ENCODE data around the gene ERICH6.

DNA sequence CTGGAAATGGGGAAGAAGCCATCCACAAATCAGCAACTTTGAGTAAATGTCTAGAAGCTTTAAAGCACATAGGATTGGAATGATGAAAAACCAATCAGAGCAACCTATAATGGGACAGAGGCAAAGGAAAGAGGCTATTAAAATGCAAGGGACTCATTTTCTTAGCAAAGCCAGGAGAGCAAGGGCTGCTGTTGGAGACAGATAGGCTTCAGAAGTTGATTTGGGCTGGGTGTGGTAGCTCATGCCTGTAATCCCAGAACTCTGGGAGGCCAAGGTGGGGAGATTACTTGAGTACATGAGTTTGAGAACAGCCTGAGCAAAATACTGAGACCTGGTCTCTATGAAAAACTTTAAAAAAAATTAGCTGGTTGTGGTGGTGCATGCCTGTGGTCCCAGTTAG, 16.1 kb downstream of the ERICH6 start:
- TF ChIP-seq ARNT (IDR thresholded peaks at IDR 0.05) (no peak), CTBP1 (IDR thresholded peaks at IDR 0.05; ENCODE audit: borderline replicate concordance) (no peak)
